ENCODE results near the gene ACYP2.
A peak's percentile ranks its signal among the peaks of the same experiment; 100 is the strongest.

Gene ACYP2

DNA sequence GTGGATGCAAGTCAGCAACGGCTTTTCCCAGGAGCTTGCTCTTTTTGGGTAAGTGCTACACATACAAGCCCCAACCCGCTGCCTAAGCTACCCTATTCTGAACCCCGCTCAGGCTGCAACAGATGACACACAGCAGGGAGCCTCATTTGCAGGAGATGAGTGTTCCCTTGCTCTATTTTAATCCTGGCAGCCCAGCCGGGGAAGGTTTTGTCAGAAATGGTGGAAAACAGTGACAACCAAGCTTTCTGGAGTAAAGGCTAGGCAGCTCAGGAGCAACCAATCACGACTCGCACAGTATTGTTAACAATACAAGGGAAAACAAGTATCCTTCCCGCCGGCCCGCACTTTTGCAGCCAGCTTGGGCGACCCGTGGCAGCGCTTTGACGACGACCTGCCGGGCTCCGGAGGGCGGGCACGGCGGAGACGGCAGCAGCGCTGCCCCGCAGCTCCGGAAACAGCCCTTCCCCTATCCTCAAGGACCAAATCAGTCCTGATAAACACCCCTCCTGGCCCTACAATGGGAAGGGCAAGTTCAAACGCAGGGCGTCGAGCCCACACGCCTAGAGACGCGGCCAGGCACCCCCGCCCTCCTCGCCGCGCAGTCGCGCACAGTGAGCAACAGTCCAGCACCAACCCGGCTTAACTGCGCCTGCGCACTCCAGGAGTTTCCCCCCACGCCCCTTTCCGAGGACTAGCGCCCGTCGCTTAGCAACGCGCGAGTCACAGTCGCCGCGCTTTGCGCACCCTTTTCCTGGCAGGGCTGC lies 214.9 kb downstream of the ACYP2 start:
- peak; percentile 96 to 98 for DNase-seq

DNA sequence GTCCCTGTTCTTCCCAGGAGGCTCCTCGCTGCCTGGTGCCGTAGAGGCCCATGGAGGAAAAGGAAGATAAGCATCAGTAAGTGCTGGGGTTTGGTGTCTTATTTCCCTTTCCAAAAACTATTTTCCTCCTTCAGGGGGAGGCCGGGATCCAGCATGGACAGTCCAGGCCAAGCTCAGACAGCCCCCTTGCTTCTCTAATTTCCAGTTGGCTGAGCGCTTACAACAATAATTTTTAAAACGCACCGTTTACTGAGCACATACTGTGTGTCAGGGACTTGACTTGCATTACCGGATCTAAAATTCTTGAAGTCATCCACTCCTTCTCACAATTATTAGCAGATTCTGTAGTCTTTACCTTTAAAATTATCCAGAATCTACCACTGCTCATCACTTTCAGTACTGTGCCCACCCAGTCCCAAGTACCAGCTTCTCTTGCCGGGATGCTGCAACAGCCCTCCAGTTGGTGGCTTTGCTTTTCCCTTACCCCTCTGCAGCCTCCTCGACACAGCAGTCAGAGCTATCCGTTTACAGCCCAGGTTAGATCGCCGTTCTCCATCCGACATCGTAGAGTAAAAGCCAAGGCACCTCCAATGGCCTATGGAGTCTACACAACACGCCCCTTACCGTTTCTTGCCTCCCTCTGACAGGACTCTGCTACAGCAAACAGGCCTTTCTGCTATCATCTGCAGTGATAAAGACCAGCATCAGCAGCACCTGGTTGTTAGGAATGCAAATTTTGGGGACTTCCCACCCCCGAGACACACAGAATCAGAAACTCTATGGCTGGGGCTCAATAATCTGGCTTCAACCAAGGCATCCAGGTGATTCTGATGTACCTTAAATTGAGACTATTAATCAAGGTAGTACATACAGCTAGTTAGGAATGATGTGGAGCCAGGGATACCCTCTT lies 215.8 kb downstream of the ACYP2 start:
- DNase-seq = peak; percentile 83 to 89

DNA sequence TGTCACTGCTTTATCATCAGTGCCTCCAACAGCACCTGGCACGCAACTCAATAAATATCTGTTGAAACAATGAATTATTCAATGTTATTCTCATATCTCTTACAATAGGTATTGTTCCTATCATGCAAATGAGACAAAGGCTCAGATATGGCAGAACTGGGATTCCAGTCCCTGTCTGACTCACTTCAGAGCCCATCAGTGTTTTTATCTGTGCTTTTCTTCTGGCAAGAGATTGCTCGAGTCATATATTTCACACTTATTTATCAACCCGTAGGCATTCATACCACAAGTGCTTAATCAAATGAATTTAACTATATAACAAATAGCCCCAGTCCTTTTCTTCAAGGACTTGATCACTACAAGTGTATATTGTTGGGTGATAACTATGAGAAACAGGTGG lies 217.0 kb downstream of the ACYP2 start:
- peak in 1 of 2 experiments; percentile 14 for DNase-seq

DNA sequence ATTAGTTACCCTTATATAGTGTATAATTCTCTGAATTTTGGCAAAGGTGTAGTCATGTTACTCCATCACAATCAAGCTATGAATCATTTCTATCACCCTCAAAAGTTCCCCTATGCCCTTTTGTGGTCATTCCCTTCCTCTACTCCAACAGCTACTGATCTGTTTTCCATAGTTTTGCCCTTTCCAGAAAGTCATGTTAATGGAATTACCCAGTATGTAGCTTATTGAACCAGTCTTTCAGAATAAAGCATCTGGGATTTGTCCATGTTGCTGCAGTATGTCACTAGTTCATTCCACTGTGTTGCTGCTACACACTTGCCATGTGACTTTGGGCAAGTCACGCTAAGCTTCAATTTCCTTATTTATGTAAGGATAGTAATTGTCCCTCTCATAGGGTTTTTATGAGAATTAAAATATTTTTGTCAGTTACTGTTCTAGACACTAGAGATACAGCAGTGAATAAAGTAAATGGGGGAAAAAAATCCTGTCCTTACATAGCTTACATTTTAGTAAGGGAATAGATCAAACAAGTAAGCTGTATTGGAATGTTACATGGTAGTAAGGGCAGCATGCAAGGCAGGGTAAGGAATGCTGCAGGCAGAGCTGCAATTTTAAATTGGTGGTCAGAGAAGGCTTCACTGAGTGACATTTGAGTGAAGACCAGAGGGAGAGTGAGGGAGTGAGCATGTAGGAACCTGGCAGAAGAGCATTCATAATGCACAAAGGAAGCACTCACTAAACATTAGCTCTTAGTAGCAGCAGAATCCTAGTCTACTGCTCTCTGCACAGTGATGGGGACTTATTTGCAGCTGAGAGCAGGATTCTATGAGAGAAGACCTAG lies 220.9 kb downstream of the ACYP2 start:
- no peak for DNase-seq

DNA sequence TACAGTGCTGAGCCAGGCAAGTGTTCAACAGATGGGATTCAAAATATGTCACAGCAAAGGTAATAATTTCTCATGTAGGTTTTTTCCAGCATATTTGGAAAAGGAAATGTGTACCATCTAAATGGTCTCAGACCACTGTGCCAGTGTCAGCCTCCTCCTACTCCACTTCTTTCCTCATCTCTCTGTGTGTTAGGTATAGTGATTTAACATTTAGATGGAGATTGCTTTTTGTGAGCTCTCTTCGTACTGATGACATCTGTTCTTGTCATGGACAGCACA lies 221.5 kb downstream of the ACYP2 start:
- no peak for DNase-seq

DNA sequence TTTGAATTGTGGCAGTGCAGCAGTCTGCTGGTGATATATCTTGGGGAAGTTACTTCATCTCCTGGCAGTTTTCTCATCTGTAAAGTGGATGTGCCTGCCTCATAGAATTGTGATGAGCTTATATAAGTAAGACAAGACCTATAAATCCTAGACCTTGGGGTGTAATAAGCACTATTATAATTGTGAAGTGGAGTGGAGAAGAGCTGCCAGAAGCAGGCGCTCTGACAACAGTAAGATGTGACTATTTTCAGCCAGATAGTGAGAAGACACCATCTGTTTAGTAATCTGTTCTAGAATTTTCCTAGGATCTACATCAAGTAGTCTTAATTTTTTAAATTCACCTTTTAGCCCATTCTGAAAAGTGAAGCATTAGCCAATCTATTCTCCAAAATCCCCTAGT lies 226.2 kb downstream of the ACYP2 start:
- DNase-seq = peak in 1 of 2 experiments; percentile 14

DNA sequence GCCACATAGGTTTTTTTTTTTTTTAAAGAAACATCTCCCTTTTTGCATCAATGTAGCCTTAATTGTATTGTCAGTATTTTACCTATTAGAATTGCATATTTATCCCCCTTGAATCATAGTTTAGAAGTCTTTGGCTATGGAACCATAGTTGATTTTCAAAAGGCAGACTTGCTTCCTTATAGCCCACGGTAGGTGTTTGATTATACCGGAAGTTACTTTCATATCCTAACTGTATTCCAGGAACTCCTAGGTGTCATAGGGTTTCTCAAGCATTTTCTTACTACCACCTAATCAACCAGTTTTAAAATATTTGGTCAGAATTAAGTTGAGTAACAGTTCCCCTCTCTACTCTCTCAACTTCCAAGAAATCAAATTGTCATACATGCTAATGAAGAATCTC lies 227.2 kb downstream of the ACYP2 start:
- DNase-seq = no peak

DNA sequence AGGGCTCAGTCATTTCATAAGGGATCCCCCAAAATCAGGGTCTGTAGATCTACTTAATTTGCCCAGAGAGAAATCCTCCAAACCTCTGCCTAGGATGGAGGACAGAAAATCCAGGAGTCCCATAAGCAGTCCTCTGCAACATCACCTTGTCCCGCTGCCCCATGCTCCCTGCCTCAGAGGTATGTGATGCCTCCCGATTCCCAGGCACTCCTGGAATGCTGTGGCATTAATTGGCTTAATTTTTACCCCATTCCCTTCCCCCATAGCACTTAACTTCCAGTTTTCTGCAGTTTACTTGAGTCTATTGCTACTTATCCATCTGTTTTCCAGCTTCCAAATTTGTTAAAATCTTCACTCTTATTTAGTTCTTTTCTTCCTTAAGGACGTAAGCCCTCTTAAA lies 232.2 kb downstream of the ACYP2 start:
- no peak for DNase-seq

DNA sequence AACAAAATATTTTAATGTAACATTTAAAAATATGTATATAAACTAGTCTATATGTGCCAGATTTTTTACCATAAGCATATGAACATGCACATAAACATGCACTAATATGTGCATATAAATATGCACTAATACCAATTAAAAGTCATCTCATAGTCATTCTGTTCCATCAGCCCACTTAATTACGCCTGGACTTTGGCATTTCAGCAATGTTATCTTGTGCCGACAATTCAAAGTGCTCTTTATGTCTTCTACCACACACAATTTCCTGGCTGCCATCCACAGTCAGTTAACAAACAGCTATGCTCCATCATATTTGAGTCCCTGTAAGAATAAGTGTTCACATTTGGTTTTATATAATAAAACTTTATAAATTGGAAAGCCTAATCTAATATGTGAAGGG lies 233.2 kb downstream of the ACYP2 start:
- DNase-seq = no peak

DNA sequence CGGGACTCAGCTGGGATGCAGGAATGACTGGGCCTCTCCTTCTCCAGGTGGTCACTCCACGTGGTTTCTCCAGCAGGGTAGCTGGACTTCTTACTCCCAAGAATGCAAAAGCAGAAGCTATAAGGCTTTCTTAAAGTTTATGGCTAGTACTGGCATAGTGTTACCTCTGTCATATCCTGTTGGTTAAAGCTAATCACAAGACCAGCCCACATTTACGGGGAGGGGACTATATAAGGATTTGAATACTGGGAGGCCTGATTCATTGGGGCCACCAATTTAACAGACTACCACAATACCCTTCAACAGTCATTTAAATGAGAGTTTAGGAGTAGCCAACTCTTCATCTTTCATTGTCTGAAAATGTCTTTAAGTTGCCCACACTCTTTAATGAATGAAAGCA lies 235.0 kb downstream of the ACYP2 start:
- DNase-seq = no peak

DNA sequence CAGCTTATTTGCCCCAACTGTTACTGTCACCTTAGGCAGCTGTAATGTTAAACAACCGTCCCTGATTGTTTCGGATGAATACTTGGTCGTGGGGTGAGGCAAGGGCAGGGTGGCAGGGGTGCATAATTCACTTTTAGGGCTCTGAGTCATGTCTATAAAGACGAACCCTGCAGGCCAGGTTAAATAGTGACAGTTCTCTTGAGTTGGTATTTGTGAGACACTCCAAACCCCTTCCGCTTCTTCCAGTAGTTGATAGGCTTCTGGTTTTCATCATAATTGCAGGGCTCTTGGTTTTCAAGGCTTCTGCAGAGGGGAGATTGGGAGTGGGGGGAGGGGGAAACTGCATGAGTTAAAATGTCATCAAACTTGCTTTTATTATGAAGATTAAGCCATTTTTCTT lies 237.8 kb downstream of the ACYP2 start:
- DNase-seq = no peak
